ENCODE measurements around the gene ABCB6.

The ABCB6 gene

GRCh38 chr2:219160186-219161017 lies 58.4 kb downstream of the ABCB6 start, which contains the start of gene NHEJ1 (continued):
- TF ChIP-seq ZNF518A (tag by site-specific recombination; conservative IDR thresholded peaks at IDR 0.05; ENCODE audit: low read depth): no peak
- TF ChIP-seq ZNF76 (tag by site-specific recombination; IDR thresholded peaks at IDR 0.05; ENCODE audit: borderline replicate concordance, low read depth): peak; percentile 71; the same call in 1 of the 2 replicates
- peak; percentile 85 for TF ChIP-seq ZBTB10 (tag by site-specific recombination; IDR thresholded peaks at IDR 0.05)
- no peak for TF ChIP-seq ZNF292 (tag by site-specific recombination; IDR thresholded peaks at IDR 0.05; ENCODE audit: borderline replicate concordance, low read depth)
- no peak for TF ChIP-seq ZNF19 (tag by site-specific recombination; IDR thresholded peaks at IDR 0.05; ENCODE audit: low read depth)
- no peak for TF ChIP-seq ZNF239 (tag by site-specific recombination; IDR thresholded peaks at IDR 0.05)
- TF ChIP-seq ZSCAN23 (tag by site-specific recombination; IDR thresholded peaks at IDR 0.05): no peak
- TF ChIP-seq ZNF664 (tag by site-specific recombination; IDR thresholded peaks at IDR 0.05): no peak
- TF ChIP-seq ZNF670 (tag by site-specific recombination; IDR thresholded peaks at IDR 0.05; ENCODE audit: low read depth): no peak
- TF ChIP-seq KLF10 (tag by site-specific recombination; IDR thresholded peaks at IDR 0.05): peak; percentile 64
- TF ChIP-seq PRDM1 (tag by site-specific recombination; IDR thresholded peaks at IDR 0.05): peak; percentile 62
- TF ChIP-seq ZNF221 (tag by site-specific recombination; IDR thresholded peaks at IDR 0.05; ENCODE audit: borderline replicate concordance): no peak
- TF ChIP-seq ZSCAN5A (tag by site-specific recombination; IDR thresholded peaks at IDR 0.05): 0 out of 2 replicates have a peak, but pooled peaks have one; percentile 53
- no peak for TF ChIP-seq BCL11B (tag by site-specific recombination; IDR thresholded peaks at IDR 0.05; ENCODE audit: low read depth)
- TF ChIP-seq SETDB1 (IDR thresholded peaks at IDR 0.05; ENCODE audit: insufficient read length, low read length): no peak
- TF ChIP-seq ZNF394 (tag by site-specific recombination; IDR thresholded peaks at IDR 0.05; ENCODE audit: borderline replicate concordance): no peak
- no peak for TF ChIP-seq ZBTB6 (tag by site-specific recombination; IDR thresholded peaks at IDR 0.05)
- no peak for TF ChIP-seq YY2 (tag by site-specific recombination; IDR thresholded peaks at IDR 0.05)
- TF ChIP-seq PRDM2 (tag by site-specific recombination; IDR thresholded peaks at IDR 0.05; ENCODE audit: borderline replicate concordance): no peak
- no peak for TF ChIP-seq GFI1B (tag by site-specific recombination; IDR thresholded peaks at IDR 0.05)
